ENCODE measurements around the gene TEKTIP1. TPM values are rescaled to one million over a fixed set of nuclear protein-coding genes. Genes with fewer than 3 reads are reported as not detected.
A peak's percentile ranks its signal among the peaks of the same experiment; 100 is the strongest.

Gene TEKTIP1
- total RNA-seq, 1 donor from 2014 or later: 0.73 TPM

DNA sequence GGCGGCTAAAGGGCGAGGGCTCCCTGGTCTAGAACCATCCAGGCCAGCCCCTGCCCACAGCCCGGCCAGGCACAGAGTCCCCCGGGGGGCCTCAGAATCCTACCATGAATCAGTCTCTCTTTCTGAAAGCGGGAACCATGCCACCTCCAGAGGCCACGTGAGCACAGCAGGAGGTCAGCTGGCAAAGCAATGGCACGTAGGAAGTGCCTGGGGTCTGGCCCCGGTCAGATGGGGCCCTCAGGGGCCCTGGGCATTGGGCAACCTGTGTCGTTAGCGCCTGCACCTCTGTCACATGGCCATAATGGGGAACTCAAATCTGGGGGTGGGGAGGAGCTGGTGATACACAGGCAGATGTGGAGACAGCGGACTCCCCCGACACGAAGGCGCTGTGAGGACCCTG is 9.6 kb downstream of the TEKTIP1 start:
- Mint-ChIP-seq H3K36me3 (ENCODE audit: unreplicated experiment) (peaks cover 4% of the 10 kb centered on the region), H3K4me1 (ENCODE audit: unreplicated experiment) (peaks cover 21% of the 10 kb centered on the region), H3K27ac (ENCODE audit: unreplicated experiment) (no peak overlapping the region), H3K9me3 (ENCODE audit: unreplicated experiment) (no peaks in the 10 kb centered on the region), H3K4me3 (ENCODE audit: unreplicated experiment) (no peak overlapping the region), H3K27me3 (ENCODE audit: unreplicated experiment) (no peaks in the 10 kb centered on the region)
- TF ChIP-seq, protein P1, sequence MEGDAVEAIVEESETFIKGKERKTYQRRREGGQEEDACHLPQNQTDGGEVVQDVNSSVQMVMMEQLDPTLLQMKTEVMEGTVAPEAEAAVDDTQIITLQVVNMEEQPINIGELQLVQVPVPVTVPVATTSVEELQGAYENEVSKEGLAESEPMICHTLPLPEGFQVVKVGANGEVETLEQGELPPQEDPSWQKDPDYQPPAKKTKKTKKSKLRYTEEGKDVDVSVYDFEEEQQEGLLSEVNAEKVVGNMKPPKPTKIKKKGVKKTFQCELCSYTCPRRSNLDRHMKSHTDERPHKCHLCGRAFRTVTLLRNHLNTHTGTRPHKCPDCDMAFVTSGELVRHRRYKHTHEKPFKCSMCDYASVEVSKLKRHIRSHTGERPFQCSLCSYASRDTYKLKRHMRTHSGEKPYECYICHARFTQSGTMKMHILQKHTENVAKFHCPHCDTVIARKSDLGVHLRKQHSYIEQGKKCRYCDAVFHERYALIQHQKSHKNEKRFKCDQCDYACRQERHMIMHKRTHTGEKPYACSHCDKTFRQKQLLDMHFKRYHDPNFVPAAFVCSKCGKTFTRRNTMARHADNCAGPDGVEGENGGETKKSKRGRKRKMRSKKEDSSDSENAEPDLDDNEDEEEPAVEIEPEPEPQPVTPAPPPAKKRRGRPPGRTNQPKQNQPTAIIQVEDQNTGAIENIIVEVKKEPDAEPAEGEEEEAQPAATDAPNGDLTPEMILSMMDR (IDR thresholded peaks at IDR 0.05): no peak
- DNase-seq (ENCODE audit: extremely low spot score, unreplicated experiment): no peak

DNA sequence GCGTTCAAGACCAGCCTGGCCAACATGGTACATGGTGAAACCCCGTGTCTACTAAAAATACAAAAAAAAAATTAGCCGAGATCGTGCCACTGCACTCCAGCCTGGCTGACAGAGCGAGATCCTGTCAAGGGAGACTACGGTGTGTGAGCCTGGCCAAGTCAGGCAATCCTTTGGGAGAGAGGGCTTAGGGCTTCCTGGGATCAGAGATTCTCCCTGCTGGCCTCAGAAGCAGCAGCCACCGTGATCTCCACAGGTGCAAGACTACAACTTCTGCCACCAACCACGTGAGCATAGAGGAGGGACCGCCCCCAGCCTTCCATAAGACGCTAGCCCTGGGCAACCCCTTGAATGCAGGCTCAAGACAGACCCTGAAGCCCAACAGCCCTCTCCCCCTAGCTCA is 10.8 kb downstream of the TEKTIP1 start:
- no peak overlapping the region for H3K27ac Mint-ChIP-seq (ENCODE audit: unreplicated experiment)
- peaks cover 27% of the 10 kb centered on the region for H3K4me1 Mint-ChIP-seq (ENCODE audit: unreplicated experiment)
- no peak overlapping the region for H3K4me3 Mint-ChIP-seq (ENCODE audit: unreplicated experiment)
- TF ChIP-seq, protein P1 (IDR thresholded peaks at IDR 0.05): no peak
- H3K36me3 Mint-ChIP-seq (ENCODE audit: unreplicated experiment): peaks cover 4% of the 10 kb centered on the region
- no peaks in the 10 kb centered on the region for H3K27me3 Mint-ChIP-seq (ENCODE audit: unreplicated experiment)
- no peak for DNase-seq (ENCODE audit: extremely low spot score, unreplicated experiment)
- no peaks in the 10 kb centered on the region for H3K9me3 Mint-ChIP-seq (ENCODE audit: unreplicated experiment)

- Mint-ChIP-seq H3K27ac (ENCODE audit: unreplicated experiment) (no peak overlapping the region), H3K27me3 (ENCODE audit: unreplicated experiment) (no peaks in the 10 kb centered on the region), H3K4me1 (ENCODE audit: unreplicated experiment) (peaks cover 36% of the 10 kb centered on the region), H3K36me3 (ENCODE audit: unreplicated experiment) (no peaks in the 10 kb centered on the region), H3K4me3 (ENCODE audit: unreplicated experiment) (no peak overlapping the region), H3K9me3 (ENCODE audit: unreplicated experiment) (no peaks in the 10 kb centered on the region)
- TF ChIP-seq, protein P1 (IDR thresholded peaks at IDR 0.05): no peak
- no peak for DNase-seq (ENCODE audit: extremely low spot score, unreplicated experiment)
Measured at GRCh38 chr19:3550947-3551791, 12.2 kb downstream of the TEKTIP1 start.

GRCh38 chr19:3551792-3552095 is 12.8 kb downstream of the TEKTIP1 start:
- no peaks in the 10 kb centered on the region for H3K36me3 Mint-ChIP-seq (ENCODE audit: unreplicated experiment)
- no peaks in the 10 kb centered on the region for H3K27me3 Mint-ChIP-seq (ENCODE audit: unreplicated experiment)
- DNase-seq (ENCODE audit: extremely low spot score, unreplicated experiment): no peak
- TF ChIP-seq, protein P1 (IDR thresholded peaks at IDR 0.05): no peak
- peaks cover 41% of the 10 kb centered on the region for H3K4me1 Mint-ChIP-seq (ENCODE audit: unreplicated experiment)
- no peaks in the 10 kb centered on the region for H3K9me3 Mint-ChIP-seq (ENCODE audit: unreplicated experiment)
- no peak overlapping the region for H3K27ac Mint-ChIP-seq (ENCODE audit: unreplicated experiment)
- H3K4me3 Mint-ChIP-seq (ENCODE audit: unreplicated experiment): no peak overlapping the region

DNA sequence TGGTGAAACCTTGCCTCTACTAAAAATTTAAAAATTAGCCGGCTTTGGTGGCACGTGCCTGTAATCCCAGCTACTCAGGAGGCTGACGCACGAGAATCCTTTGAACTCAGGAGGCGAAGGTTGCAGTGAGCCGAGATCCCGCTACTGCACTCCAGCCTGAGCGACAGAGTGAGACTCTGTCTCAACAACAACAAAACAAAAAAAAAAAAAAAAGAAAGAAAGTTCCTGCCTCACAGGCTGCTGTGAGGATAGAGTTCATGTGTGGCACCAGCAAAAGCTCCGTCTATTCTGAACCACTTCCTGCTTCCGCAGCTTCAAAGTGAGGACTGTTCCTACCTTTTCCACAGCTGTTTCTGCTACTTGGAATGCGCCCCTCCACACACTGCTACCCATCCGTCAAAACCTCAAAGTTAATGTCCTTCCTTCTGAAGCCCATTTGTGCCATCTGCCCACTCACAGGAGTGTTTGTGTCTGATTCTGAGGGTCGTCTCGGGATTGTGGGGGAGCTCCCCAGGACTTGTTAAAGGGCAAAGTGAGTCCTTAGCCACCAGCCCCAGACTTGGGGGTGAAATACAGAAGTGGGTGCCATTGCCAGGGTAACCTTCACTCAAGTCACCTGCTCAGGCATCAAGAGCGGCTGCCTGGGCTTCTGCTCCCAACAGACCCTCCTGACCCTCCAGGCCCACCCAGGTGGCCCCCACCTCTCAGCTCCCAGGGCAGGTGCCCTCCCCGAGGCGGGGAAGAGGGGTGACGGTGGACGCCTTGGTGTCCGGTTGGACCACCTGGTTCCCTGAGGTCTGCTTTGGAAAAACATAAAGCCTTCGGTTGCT is 15.5 kb downstream of the TEKTIP1 start:
- TF ChIP-seq, protein P1 (IDR thresholded peaks at IDR 0.05): no peak
- no peak overlapping the region for H3K4me3 Mint-ChIP-seq (ENCODE audit: unreplicated experiment)
- peak overlapping the region; percentile 43 for H3K27ac Mint-ChIP-seq (ENCODE audit: unreplicated experiment)
- peaks cover 41% of the 10 kb centered on the region for H3K4me1 Mint-ChIP-seq (ENCODE audit: unreplicated experiment)
- H3K9me3 Mint-ChIP-seq (ENCODE audit: unreplicated experiment): no peaks in the 10 kb centered on the region
- no peaks in the 10 kb centered on the region for H3K36me3 Mint-ChIP-seq (ENCODE audit: unreplicated experiment)
- DNase-seq (ENCODE audit: extremely low spot score, unreplicated experiment): no peak
- no peaks in the 10 kb centered on the region for H3K27me3 Mint-ChIP-seq (ENCODE audit: unreplicated experiment)

Data from osteocyte (in vitro differentiated cells).